Skeletal muscle satellite cell (primary cell): ENCODE results near the gene ZNF716. TPM values are rescaled to one million over a fixed set of nuclear protein-coding genes. Genes with fewer than 3 reads are reported as not detected.
"Not testable (repeated sequence)": the region's sequence is repeated elsewhere in the genome, so short reads cannot be mapped to it uniquely, and the experiment has no call there.

Source experiments
- H3K27me3 ChIP-seq: 2 replicates; pipeline ENCODE4 v1.7.0; 2013; ENCODE audit warnings: low read length; ENCODE audit not compliant: control insufficient read depth, insufficient read depth
- H3K36me3 ChIP-seq: 2 replicates; pipeline ENCODE4 v1.7.0; 2013; ENCODE audit warnings: mild to moderate bottlenecking, control low read depth, low read length; ENCODE audit not compliant: insufficient read depth
- H3K4me1 ChIP-seq: 2 replicates; pipeline ENCODE4 v1.7.0; 2013; ENCODE audit warnings: low read length; ENCODE audit not compliant: control insufficient read depth, insufficient read depth
- H3K4me2 ChIP-seq: 2 replicates; pipeline ENCODE4 v1.7.0; 2013; ENCODE audit warnings: mild to moderate bottlenecking, low read length
- H3K4me3 ChIP-seq: 2 replicates; pipeline ENCODE4 v1.7.0; 2013; ENCODE audit warnings: low read length
- H3K9ac ChIP-seq: 2 replicates; pipeline ENCODE4 v1.7.0; 2013; ENCODE audit warnings: mild to moderate bottlenecking, low read depth, low read length, moderate library complexity
- H3K9me3 ChIP-seq: replicated peaks from 2 replicates; pipeline ENCODE4 v1.7.0; 2013; ENCODE audit warnings: mild to moderate bottlenecking, control low read depth, low read length
- total RNA-seq: library from RNA; depleted of rRNA; stranded (reverse); fragments of >200 nt; gene quantifications from 2 replicates; pipeline ENCODE4 v1.2.3, GENCODE V29; 2012; rRNA removed

Gene ZNF716
- total RNA-seq = not detected in 2 replicates

DNA sequence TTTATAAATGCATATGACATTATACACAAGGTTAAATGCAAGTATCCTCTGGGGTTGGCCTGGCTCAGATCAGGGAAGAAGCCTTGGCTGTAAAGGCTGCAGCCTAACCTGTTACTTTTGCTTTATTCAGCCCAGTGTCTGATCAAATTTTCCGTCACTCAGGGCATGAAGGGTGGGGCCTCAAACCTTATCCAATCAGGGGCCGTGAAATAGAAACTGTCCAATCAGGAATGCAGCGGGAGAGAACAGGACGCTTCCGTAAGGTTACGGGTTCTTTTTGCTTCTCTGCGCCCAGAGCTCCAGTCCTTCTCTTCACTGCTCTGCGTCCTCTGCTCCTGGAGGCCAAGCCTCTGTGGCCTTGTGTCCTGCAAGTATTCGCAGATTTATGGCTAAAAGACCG lies at the start of gene ZNF716:
Gene ZNF716 (plus strand): TSS at position 274 of the 400 bp plus-strand sequence. CDS start 112 bp downstream, at position 386.
- Histone ChIP-seq H3K36me3 (no peaks in the 10 kb centered on the region), H3K4me3 (no peak within 1 kb of the TSS), H3K4me1 (no peaks in the 10 kb centered on the region), H3K27me3 (no peaks in the 10 kb centered on the region), H3K9ac (no peak within 1 kb of the TSS), H3K9me3 (peaks cover 4% of the 10 kb centered on the region), H3K4me2 (no peak within 1 kb of the TSS)

DNA sequence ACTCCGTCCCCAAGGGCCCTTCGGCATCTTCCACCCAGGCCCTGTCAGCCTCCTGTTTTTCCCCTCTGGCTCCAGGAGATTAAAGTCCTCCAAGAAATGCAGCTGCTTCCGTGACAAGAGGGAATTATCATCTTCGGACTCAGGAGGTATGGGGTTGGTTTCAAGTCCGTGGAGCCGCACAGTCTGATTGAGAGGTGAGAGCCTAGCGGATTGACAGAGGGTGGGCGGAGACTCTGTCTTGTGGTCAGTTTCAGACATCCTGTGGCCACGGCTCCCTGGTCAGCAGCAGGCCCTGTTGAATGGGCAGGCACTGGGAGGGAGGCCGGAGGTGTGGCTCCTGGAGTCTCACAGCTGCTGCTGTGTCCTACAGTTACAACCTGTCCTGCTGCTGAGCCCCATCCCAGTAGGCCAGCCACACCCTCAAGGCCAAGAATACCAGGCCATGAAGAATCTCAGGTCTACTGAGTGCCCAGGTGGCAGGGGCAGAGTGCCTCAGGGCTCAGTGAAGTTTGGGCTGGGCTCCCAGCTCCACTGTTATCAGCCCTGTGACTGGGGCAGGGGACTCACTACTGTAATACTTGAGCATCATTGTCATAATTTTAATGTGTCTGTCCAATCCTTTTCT lies 49.3 kb upstream of the ZNF716 start:
- H3K27me3 ChIP-seq = no peaks in the 10 kb centered on the region
- H3K4me1 ChIP-seq = no peaks in the 10 kb centered on the region
- H3K36me3 ChIP-seq = no peaks in the 10 kb centered on the region
- H3K4me2 ChIP-seq = no peak overlapping the region
- peaks cover 6% of the 10 kb centered on the region for H3K9me3 ChIP-seq
- no peak overlapping the region for H3K9ac ChIP-seq
- no peak overlapping the region for H3K4me3 ChIP-seq

DNA sequence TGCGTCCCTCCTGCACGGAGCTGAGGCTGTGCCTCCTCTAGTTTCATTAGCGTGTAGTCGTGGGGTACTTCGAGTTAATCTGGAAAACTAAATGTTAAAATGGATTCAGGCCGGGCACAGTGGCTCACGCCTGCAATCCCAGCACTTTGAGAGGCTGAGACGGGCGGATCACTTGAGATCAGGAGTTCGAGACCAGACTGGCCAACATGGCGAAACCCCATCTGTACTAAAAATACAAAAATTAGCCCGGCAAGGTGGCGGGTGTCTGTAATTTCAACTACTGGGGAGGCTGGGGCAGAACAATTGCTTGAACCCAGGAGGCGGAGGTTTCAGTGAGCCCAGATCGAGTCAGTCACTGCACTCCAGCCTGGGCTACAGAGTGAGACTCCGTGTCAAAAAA lies 46.9 kb upstream of the ZNF716 start:
- not testable (repeated sequence) for H3K4me3 ChIP-seq, H3K9me3 ChIP-seq, H3K4me2 ChIP-seq

DNA sequence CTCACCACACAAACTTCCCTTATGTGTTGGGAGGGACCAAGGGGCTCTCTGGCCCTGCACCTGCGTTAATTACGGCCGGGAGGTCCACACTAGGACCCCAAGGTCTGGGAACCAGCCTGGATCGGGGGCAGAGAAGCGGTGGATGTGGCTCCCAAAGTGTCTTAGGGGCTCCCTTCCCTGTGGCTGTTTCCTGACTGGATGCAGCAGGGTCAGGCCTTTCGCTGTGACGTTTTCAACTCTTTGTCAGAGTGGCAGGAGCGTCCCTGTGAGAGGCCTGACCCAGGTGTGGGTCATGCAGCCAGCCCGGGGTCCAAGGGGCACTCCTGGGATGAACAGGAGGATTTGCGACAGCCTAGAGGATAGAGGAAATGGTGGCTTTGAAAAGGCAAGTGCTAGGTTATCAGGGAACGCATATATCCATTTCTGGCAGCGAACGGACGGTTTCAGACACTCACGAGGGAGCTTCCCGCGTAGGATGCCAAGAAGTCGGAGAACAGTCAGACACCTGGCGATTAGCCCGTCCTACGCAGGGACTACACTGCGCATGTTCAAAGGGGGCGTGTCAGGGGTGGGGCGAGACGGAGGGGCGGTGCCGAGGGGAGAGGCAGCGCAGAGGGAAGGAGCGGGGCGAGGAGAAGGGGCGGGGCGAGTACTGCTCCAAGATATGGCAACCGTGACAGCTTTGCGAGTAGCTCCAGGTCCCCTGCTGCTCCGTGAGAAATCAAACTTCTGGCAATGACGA lies 46.2 kb upstream of the ZNF716 start:
- no peaks in the 10 kb centered on the region for H3K36me3 ChIP-seq

More for the DNA sequence above, 46.9 kb upstream of the ZNF716 start:
- not testable (repeated sequence) for H3K9ac ChIP-seq, H3K4me1 ChIP-seq, H3K27me3 ChIP-seq, H3K36me3 ChIP-seq

DNA sequence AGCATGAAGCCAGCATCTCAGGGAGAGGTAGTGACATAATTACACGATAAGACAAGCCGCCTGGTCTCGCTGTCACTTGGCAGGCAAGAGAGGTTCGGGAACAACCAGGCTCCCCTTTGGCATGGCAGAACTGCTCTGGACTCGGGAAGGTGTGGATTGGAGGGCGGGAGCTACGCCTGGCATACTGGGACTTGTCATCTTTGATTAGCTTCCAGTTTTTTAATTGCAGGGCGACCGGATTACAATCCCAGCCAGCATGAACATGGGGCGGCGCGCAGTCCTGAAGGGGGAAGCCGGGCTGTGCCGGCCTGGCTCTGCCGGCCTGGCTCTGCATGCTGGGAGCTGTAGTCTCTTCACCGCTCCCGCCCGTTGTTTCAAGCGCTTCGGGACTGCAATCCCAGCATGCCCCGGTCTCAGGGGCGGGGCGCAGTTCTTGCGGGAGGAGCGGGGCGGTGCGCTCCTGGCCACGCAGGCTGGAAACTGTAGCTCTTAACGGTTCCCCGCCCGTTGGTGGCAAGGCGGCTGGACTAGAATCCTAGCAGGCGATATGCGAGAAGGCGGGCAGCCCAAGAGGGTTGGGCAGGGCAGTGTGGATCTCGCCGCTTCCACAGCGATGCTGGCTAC lies 45.5 kb upstream of the ZNF716 start:
- H3K4me2 ChIP-seq = no peak overlapping the region
- no peak overlapping the region for H3K4me3 ChIP-seq
- H3K27me3 ChIP-seq = no peaks in the 10 kb centered on the region
- no peaks in the 10 kb centered on the region for H3K36me3 ChIP-seq
- peaks cover 5% of the 10 kb centered on the region for H3K9me3 ChIP-seq
- no peaks in the 10 kb centered on the region for H3K4me1 ChIP-seq
- H3K9ac ChIP-seq = no peak overlapping the region

More for the DNA sequence above, 46.2 kb upstream of the ZNF716 start:
- H3K4me3 ChIP-seq = no peak overlapping the region
- H3K27me3 ChIP-seq = no peaks in the 10 kb centered on the region
- no peaks in the 10 kb centered on the region for H3K4me1 ChIP-seq
- H3K9me3 ChIP-seq = peaks cover 6% of the 10 kb centered on the region
- H3K4me2 ChIP-seq = no peak overlapping the region
- H3K9ac ChIP-seq = no peak overlapping the region

DNA sequence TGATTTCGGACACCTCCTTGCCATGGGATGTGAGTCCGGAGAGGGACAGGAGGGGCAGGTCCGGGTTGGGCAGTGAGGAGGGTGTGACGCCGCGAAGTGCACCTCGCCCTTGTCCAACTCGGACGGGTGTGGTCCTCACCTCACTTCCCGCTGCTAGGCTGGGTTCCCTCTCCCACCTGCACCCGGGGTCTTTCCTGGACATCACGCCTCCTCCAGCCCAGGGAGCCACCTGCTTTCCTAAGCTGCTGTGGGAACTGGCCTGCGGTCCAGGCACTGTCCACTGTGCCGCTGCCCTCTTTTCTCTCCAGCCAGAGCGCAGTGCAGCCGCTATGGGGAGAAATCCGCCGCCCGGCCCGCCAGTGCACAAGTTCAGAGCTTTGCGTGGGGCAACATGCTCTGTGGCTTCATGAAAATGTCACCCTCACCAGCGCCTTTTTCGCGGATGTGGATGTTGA lies 45.0 kb upstream of the ZNF716 start:
- Histone ChIP-seq H3K4me3 (no peak overlapping the region), H3K27me3 (no peaks in the 10 kb centered on the region), H3K9me3 (peaks cover 2% of the 10 kb centered on the region), H3K9ac (no peak overlapping the region), H3K4me1 (no peaks in the 10 kb centered on the region), H3K36me3 (no peaks in the 10 kb centered on the region), H3K4me2 (no peak overlapping the region)

DNA sequence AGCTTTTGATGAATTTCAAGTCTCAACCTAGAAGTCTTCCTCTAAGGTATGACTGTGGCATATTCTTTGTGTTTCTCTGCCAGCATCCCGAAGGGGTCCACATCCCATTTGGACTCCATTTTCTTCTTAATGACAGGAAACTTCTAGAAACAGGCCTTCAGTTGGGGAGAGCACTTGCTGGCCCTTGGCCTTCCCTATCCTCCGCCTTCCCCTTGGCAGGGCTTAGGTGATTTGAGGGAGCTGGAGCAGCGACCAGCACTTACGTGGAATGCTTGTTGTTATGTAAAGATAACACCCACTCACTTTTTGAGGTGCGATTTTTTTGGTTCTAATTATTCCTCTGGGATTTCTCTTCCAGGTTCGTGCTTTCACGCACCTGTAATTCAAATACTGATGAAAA lies 42.9 kb upstream of the ZNF716 start:
- Histone ChIP-seq H3K4me3 (no peak overlapping the region), H3K4me2 (no peak overlapping the region), H3K27me3 (no peaks in the 10 kb centered on the region), H3K4me1 (no peaks in the 10 kb centered on the region), H3K9ac (no peak overlapping the region), H3K36me3 (no peaks in the 10 kb centered on the region), H3K9me3 (peaks cover 2% of the 10 kb centered on the region)

DNA sequence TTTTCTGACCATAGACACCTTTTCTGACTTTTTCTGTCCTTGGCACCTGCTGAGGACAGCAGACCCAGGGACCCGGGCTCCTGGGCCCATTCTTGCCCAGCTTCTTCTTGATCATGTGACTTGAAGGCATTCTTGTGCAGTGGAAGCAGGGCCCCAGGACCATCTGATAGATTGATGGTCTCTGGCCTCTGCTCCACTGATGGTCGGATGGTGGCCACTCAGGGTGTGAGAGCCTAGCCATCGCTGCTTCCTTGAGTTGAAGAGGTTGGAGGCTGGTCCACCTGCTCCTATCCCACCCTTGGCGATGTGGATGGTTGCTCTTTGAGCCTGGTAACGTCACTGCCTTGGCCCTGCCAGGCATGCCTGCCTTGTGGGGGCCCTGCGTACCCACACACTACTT lies 37.8 kb upstream of the ZNF716 start:
- Histone ChIP-seq H3K9ac (no peak overlapping the region), H3K4me3 (no peak overlapping the region), H3K27me3 (no peaks in the 10 kb centered on the region), H3K36me3 (no peaks in the 10 kb centered on the region), H3K9me3 (no peaks in the 10 kb centered on the region), H3K4me2 (no peak overlapping the region), H3K4me1 (no peaks in the 10 kb centered on the region)

DNA sequence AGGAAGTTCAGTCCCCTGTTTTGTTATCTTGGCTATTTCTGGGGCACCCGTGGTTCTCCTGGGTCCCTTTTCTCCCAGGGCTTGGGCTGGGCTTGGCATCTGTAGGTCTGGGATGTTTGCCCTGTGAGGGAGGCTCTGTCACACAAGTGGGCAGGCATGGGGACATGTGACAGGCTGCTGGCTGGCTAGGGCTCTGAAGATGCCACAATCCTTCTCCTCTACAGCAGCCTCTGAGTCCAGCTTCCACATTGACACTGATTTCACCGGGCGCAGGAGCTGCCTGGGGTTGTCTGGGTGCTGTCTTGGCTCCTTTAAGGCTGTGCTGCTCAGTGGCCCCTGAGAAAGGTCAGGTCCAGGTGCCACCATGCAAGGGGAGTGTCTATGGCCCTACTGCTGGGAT lies 37.4 kb upstream of the ZNF716 start:
- H3K9me3 ChIP-seq = no peaks in the 10 kb centered on the region
- H3K4me1 ChIP-seq = no peaks in the 10 kb centered on the region
- H3K4me3 ChIP-seq = no peak overlapping the region
- no peaks in the 10 kb centered on the region for H3K27me3 ChIP-seq
- no peak overlapping the region for H3K9ac ChIP-seq
- H3K36me3 ChIP-seq = no peaks in the 10 kb centered on the region
- no peak overlapping the region for H3K4me2 ChIP-seq

DNA sequence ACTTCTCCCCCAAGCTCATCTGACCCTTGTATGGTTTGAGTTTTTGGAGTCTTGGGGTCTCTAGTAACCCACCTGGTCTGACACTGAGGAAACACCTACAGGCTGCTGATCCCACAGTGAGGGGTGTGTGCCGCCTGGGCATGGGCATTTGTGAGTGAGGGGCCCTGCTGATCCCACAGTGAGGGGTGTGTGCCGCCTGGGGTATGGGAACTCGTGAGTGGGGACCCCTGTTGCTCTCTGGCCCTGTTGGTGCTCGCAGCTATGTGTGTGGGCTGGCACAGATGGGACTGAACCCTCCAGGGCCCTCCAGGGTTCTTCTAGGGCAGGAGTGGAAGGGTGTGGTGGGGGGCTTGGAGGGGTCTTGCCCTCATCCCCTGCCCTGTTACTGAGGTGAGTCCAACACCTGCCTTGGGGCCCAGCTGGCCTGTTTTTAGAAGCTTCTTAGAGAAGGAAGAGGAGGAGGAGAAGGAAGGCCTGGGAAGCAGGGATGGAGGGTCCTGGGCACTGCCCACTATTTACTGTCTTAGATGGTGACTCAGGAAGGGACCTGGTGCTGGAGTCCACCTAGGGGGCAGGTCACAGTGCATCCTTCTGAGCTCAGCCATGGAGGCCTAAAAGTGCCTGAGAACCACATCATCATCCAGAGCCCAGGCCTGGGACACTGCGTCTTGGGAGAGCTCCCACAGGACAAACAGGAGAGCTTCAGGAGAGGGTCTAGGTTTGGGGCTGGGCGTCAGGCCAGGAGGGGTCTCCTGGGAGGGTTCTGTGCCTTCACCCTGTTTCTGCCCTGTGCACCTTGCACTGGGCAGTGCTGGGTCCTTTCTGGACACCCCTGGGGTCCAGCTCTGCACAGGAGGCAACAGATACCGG lies 36.2 kb upstream of the ZNF716 start:
- no peak overlapping the region for H3K4me3 ChIP-seq
- no peaks in the 10 kb centered on the region for H3K9me3 ChIP-seq
- no peak overlapping the region for H3K4me2 ChIP-seq
- H3K36me3 ChIP-seq = no peaks in the 10 kb centered on the region
- no peaks in the 10 kb centered on the region for H3K27me3 ChIP-seq
- no peak overlapping the region for H3K9ac ChIP-seq
- no peaks in the 10 kb centered on the region for H3K4me1 ChIP-seq

DNA sequence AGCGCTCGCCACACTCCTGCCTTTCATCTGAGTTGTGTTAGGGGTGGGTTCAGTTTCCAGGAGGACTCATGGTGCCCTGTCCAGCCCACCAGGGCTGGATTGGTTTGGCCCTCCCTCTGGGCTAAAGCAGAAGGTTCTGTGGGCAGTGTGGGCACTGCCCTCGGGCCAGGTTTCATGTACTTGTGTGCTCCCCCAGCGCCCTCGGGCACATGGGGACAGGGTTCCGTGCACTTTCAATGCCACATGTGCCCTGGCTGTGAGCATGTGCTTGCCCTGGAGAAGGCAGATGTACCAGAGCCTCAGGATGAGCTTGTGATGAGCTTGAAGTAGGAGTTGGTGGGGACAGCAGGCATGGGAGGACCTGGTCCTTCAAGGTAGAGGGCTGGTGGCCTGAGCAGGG lies 35.6 kb upstream of the ZNF716 start:
- Histone ChIP-seq H3K9me3 (no peaks in the 10 kb centered on the region), H3K4me2 (no peak overlapping the region), H3K4me1 (no peaks in the 10 kb centered on the region), H3K27me3 (no peaks in the 10 kb centered on the region), H3K9ac (no peak overlapping the region), H3K36me3 (no peaks in the 10 kb centered on the region), H3K4me3 (no peak overlapping the region)
